H1 (cell line): ENCODE results near the gene MED17. TPM values are rescaled to one million over a fixed set of nuclear protein-coding genes. Genes with fewer than 3 reads are reported as not detected.

ENCODE experiments used
- CEBPB ChIP-seq: IDR thresholded peaks from 2 replicates; pipeline ENCODE4 v1.6.1; 2012; ENCODE audit warnings: low read depth, low read length
- KDM4A ChIP-seq: IDR thresholded peaks from one replicate; pipeline ENCODE4 v1.7.1; 2012; ENCODE audit warnings: low read depth, mild to moderate bottlenecking, moderate library complexity, low read length, inconsistent platforms; ENCODE audit not compliant: severe bottlenecking
- polyA plus RNA-seq, 7 experiments: library from polyadenylated mRNA; depleted of rRNA in 3 of 7; stranded (reverse) in 5 of 7; unstranded in 2 of 7; fragments of >200 nt in 5 of 7; fragments of 200-250 nt in 2 of 7; gene quantifications; 1 replicate in 5 of 7; 2 replicates in 1 of 7; 4 replicates in 1 of 7; pipeline versions ENCODE4 v1.2.1 to v1.2.3, GENCODE V29; 2011 to 2013; ENCODE audit warnings: missing spikeins in 2 of 7, mixed read lengths in 2 of 7
- total RNA-seq: library from RNA; stranded (reverse); fragmentation: NEBNext Ultra II Directional; extraction: Animal tissue kit (Norgen Biotek cat#: 25700); gene quantifications from 2 replicates; pipeline ENCODE4 v1.2.1, GENCODE V29; 2021

MED17 gene
- total and polyA plus RNA-seq, 2 of the 8 experiments (the other 6 are each of a cell fraction or from before 2014, with no cell fraction given), result 8.8 to 33.7 TPM

- no peak for TF ChIP-seq KDM4A
- no peak for TF ChIP-seq CEBPB
- TF ChIP-seq, all 59 proteins: peak for 0
Observed at GRCh38 chr11:93842461-93842860, 58.4 kb downstream of the MED17 start (continued).
